ENCODE results near the gene HRH2.

DNA sequence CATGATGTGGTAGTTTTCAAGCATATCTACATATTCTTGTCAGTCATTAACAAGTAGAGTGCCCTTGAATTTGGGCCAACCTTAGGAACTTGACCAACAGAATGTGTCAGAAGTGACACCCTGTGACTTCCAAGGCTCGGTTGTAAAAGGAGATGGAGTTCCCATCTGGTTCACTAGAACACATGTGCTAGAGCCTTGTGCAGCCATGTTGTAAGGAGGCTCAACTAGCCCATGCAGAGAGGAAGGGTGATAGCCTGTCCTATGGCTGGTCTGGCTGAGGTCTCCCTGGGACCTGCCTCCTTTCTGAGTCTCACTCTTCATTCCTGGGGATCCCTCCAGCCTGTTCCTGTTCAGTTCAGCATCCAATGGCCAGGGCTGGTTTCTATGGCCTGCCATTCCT is 28.1 kb upstream of the HRH2 start:
- TF ChIP-seq, protein P1, sequence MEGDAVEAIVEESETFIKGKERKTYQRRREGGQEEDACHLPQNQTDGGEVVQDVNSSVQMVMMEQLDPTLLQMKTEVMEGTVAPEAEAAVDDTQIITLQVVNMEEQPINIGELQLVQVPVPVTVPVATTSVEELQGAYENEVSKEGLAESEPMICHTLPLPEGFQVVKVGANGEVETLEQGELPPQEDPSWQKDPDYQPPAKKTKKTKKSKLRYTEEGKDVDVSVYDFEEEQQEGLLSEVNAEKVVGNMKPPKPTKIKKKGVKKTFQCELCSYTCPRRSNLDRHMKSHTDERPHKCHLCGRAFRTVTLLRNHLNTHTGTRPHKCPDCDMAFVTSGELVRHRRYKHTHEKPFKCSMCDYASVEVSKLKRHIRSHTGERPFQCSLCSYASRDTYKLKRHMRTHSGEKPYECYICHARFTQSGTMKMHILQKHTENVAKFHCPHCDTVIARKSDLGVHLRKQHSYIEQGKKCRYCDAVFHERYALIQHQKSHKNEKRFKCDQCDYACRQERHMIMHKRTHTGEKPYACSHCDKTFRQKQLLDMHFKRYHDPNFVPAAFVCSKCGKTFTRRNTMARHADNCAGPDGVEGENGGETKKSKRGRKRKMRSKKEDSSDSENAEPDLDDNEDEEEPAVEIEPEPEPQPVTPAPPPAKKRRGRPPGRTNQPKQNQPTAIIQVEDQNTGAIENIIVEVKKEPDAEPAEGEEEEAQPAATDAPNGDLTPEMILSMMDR (conservative IDR thresholded peaks at IDR 0.05 in 1 of 2, IDR thresholded peaks at IDR 0.05 in 1 of 2; ENCODE audit: low read depth in 1 of 2, low read length in 2 of 2), result no peak
- no peak for TF ChIP-seq EZH2 (IDR thresholded peaks at IDR 0.05; ENCODE audit: low read length, missing control alignments)

Measured in fibroblast of lung (primary cell).